Skeletal muscle satellite cell (primary cell): ENCODE data around the gene BRD7.

ENCODE experiments used
- H3K27me3 ChIP-seq: 2 replicates; pipeline ENCODE4 v1.7.0; 2013; ENCODE audit warnings: low read length; ENCODE audit not compliant: control insufficient read depth, insufficient read depth
- H3K36me3 ChIP-seq: 2 replicates; pipeline ENCODE4 v1.7.0; 2013; ENCODE audit warnings: mild to moderate bottlenecking, control low read depth, low read length; ENCODE audit not compliant: insufficient read depth
- H3K4me1 ChIP-seq: 2 replicates; pipeline ENCODE4 v1.7.0; 2013; ENCODE audit warnings: low read length; ENCODE audit not compliant: control insufficient read depth, insufficient read depth
- H3K4me2 ChIP-seq: 2 replicates; pipeline ENCODE4 v1.7.0; 2013; ENCODE audit warnings: mild to moderate bottlenecking, low read length
- H3K4me3 ChIP-seq: 2 replicates; pipeline ENCODE4 v1.7.0; 2013; ENCODE audit warnings: low read length
- H3K9ac ChIP-seq: 2 replicates; pipeline ENCODE4 v1.7.0; 2013; ENCODE audit warnings: mild to moderate bottlenecking, low read depth, low read length, moderate library complexity
- H3K9me3 ChIP-seq: replicated peaks from 2 replicates; pipeline ENCODE4 v1.7.0; 2013; ENCODE audit warnings: mild to moderate bottlenecking, control low read depth, low read length

BRD7 gene

GRCh38 chr16:50399411-50399810 is 30.6 kb upstream of the BRD7 start:
- no peak overlapping the region for H3K9ac ChIP-seq
- H3K4me2 ChIP-seq = no peak overlapping the region
- peaks cover 13% of the 10 kb centered on the region for H3K27me3 ChIP-seq
- H3K4me1 ChIP-seq = no peaks in the 10 kb centered on the region
- H3K9me3 ChIP-seq = no peaks in the 10 kb centered on the region
- no peaks in the 10 kb centered on the region for H3K36me3 ChIP-seq
- no peak overlapping the region for H3K4me3 ChIP-seq

- peaks cover 13% of the 10 kb centered on the region for H3K27me3 ChIP-seq
- H3K36me3 ChIP-seq = no peaks in the 10 kb centered on the region
Measured at GRCh38 chr16:50398336-50398735, 29.5 kb upstream of the BRD7 start.

DNA sequence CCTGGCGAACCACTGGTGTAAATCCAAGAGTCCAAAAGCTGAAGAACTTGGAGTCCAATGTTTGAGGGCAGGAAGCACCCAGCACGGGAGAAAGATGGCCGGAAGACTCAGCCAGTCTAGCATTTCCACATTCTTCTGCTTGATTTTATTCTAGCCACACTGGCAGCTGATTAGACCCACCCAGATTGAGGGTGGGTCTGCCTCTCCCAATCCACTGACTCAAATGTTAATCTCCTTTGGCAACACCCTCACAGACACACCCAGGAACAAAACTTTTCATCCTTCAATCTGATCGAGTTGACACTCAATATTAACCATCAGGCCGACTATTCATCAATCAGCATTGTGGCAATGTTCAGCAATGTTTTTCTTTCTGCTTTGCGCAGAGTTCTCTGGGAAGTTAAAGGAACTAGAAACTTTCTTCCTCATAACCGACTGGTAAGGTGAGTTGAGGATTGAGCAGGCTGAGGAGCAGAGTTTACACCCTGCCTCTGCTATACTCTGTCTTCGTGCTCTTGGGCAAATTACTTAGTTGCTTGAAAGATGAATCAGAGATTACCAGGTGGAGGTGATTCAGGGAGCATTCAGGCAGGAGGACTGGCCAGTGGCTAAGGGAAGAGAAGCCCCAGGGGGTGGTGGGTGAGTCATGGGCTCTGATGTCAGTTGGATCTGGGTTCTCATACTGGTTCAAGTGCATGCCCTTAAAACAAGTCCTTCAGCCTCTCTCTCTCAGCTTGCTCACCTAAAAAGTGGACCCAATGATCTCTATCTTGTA is 28.2 kb upstream of the BRD7 start:
- Histone ChIP-seq H3K36me3 (no peaks in the 10 kb centered on the region), H3K27me3 (peaks cover 4% of the 10 kb centered on the region), H3K4me1 (no peaks in the 10 kb centered on the region), H3K9ac (no peak overlapping the region), H3K4me2 (no peak overlapping the region), H3K4me3 (no peak overlapping the region), H3K9me3 (no peaks in the 10 kb centered on the region)

More at GRCh38 chr16:50398336-50398735, 29.5 kb upstream of the BRD7 start:
- H3K4me2 ChIP-seq = no peak overlapping the region
- H3K4me1 ChIP-seq = no peaks in the 10 kb centered on the region
- no peak overlapping the region for H3K9ac ChIP-seq
- H3K4me3 ChIP-seq = no peak overlapping the region
- H3K9me3 ChIP-seq = no peaks in the 10 kb centered on the region

GRCh38 chr16:50395763-50396710 is 27.2 kb upstream of the BRD7 start:
- Histone ChIP-seq H3K9ac (no peak overlapping the region), H3K36me3 (no peaks in the 10 kb centered on the region), H3K4me3 (no peak overlapping the region), H3K4me2 (no peak overlapping the region), H3K4me1 (no peaks in the 10 kb centered on the region), H3K27me3 (peaks cover 4% of the 10 kb centered on the region), H3K9me3 (no peaks in the 10 kb centered on the region)

GRCh38 chr16:50393858-50394802 is 25.3 kb upstream of the BRD7 start:
- no peak overlapping the region for H3K4me3 ChIP-seq
- no peak overlapping the region for H3K9ac ChIP-seq
- H3K4me1 ChIP-seq = no peaks in the 10 kb centered on the region
- no peaks in the 10 kb centered on the region for H3K36me3 ChIP-seq
- peaks cover 4% of the 10 kb centered on the region for H3K27me3 ChIP-seq
- no peaks in the 10 kb centered on the region for H3K9me3 ChIP-seq
- H3K4me2 ChIP-seq = no peak overlapping the region

GRCh38 chr16:50393416-50393815 is 24.6 kb upstream of the BRD7 start:
- Histone ChIP-seq H3K4me2 (no peak overlapping the region), H3K36me3 (no peaks in the 10 kb centered on the region), H3K4me3 (no peak overlapping the region), H3K9ac (no peak overlapping the region), H3K9me3 (no peaks in the 10 kb centered on the region), H3K27me3 (peaks cover 6% of the 10 kb centered on the region), H3K4me1 (no peaks in the 10 kb centered on the region)

DNA sequence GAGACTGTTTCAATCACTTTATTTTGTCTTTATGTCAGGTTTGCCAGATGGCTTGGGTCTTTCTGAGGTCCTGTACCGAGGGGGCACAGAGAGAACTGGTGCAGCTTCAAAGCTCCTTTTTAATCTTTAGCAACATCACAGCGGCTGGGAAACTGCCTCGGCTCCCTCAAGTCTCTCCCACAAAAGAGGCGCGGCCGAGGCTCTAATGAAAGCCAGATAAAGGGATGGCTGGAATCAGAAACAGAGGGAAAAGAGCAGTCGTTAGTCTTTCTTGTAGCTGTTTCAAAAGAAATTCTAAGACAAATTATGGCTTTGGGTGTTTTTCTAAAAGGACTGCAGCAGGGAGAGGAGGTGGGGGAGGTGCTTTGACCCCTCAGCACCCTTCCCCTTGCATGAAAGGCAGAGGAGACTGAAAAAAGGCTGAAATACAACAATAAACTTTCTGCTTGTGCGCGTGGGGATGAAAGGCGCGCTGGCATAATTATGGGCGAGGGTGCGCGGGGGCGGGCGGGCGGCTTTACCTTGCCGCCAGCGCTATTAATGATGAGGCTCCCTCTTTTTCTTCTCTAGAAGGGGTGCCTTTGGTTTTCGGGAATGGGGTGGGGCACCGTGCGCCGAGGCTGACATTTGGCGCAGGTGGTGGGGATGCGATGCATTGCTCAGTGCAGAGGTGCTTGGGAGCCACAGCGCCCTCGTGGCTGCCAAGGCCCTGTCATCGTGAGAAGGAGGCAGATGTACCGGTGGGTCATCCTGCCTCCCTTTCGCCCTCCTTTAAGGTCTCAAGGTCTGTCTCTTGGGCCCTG is 22.3 kb upstream of the BRD7 start:
- no peaks in the 10 kb centered on the region for H3K4me1 ChIP-seq
- H3K36me3 ChIP-seq = no peaks in the 10 kb centered on the region
- H3K4me3 ChIP-seq = no peak overlapping the region
- no peaks in the 10 kb centered on the region for H3K9me3 ChIP-seq
- H3K9ac ChIP-seq = no peak overlapping the region
- H3K27me3 ChIP-seq = peaks cover 25% of the 10 kb centered on the region
- H3K4me2 ChIP-seq = no peak overlapping the region

- Histone ChIP-seq H3K9me3 (no peaks in the 10 kb centered on the region), H3K9ac (no peak overlapping the region), H3K4me2 (no peak overlapping the region), H3K4me3 (no peak overlapping the region), H3K4me1 (no peaks in the 10 kb centered on the region), H3K27me3 (peaks cover 31% of the 10 kb centered on the region), H3K36me3 (no peaks in the 10 kb centered on the region)
Measured at GRCh38 chr16:50390371-50390771, 21.6 kb upstream of the BRD7 start.

DNA sequence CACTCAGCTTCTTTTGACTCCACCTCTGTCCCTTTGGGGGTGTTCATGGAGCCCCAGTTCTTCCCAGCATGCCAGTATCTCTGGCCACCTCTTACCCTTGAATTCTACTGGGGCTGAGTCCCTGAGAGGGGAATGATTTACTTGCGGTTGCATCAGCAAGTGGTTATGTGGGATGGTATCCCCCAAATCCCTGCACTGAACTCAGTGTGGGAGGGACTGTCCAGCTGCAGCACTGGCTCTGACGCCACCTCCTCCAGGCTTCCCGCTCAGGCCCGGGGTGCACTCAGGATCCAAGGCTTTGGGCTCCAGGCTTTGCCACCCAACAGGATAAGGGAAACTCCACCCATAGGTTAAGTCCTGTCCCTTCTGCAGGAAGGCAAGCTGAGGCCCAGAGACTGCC is 21.1 kb upstream of the BRD7 start:
- Histone ChIP-seq H3K27me3 (peaks cover 36% of the 10 kb centered on the region), H3K36me3 (no peaks in the 10 kb centered on the region), H3K9me3 (no peaks in the 10 kb centered on the region), H3K4me3 (no peak overlapping the region), H3K4me1 (no peaks in the 10 kb centered on the region), H3K4me2 (no peak overlapping the region), H3K9ac (no peak overlapping the region)

- Histone ChIP-seq H3K4me3 (no peak overlapping the region), H3K9me3 (no peaks in the 10 kb centered on the region), H3K4me2 (no peak overlapping the region), H3K27me3 (peaks cover 38% of the 10 kb centered on the region), H3K9ac (no peak overlapping the region), H3K4me1 (no peaks in the 10 kb centered on the region), H3K36me3 (no peaks in the 10 kb centered on the region)
Measured at GRCh38 chr16:50388496-50388895, 19.7 kb upstream of the BRD7 start.
